GM23248 (cell line): ENCODE measurements around the gene IFIT1B. TPM values are rescaled to one million over a fixed set of nuclear protein-coding genes. Genes with fewer than 3 reads are reported as not detected.
"Not testable (repeated sequence)": the region's sequence is repeated elsewhere in the genome, so short reads cannot be mapped to it uniquely, and the experiment has no call there.

Source experiments
- DNase-seq: peaks from one replicate; pipeline ENCODE4 v3.0.0-alpha.2; 2015
- H2AFZ ChIP-seq: fragments of 200-600 bp; sonication (generic); 2 replicates; pipeline ENCODE4 v1.6.1; 2016; ENCODE audit warnings: antibody characterized with exemption
- H3F3A ChIP-seq: fragments of 200-600 bp; sonication (generic); 2 replicates; pipeline ENCODE4 v1.6.1; 2016; ENCODE audit warnings: mild to moderate bottlenecking, antibody characterized with exemption, mixed run types; ENCODE audit not compliant: insufficient read depth
- H3K27ac ChIP-seq: fragments of 200-600 bp; sonication (generic); 2 replicates; pipeline ENCODE4 v1.5.1; 2016; ENCODE audit warnings: mild to moderate bottlenecking
- H3K27me3 ChIP-seq: fragments of 200-600 bp; sonication (generic); replicated peaks from 2 replicates; pipeline ENCODE4 v1.6.1; 2016; ENCODE audit warnings: mild to moderate bottlenecking; ENCODE audit not compliant: insufficient read depth
- H3K36me3 ChIP-seq: fragments of 200-600 bp; sonication (generic); 2 replicates; pipeline ENCODE4 v1.6.1; 2016; ENCODE audit warnings: low read depth, mild to moderate bottlenecking
- H3K4me1 ChIP-seq: fragments of 200-600 bp; sonication (generic); 2 replicates; pipeline ENCODE4 v1.6.1; 2016; ENCODE audit warnings: mild to moderate bottlenecking; ENCODE audit not compliant: insufficient read depth
- H3K4me2 ChIP-seq: fragments of 200-600 bp; sonication (generic); one replicate; pipeline ENCODE4 v1.6.1; 2016; ENCODE audit warnings: mild to moderate bottlenecking; ENCODE audit not compliant: unreplicated experiment
- H3K4me3 ChIP-seq: fragments of 200-600 bp; sonication (generic); 2 replicates; pipeline ENCODE4 v1.5.1; 2016; ENCODE audit warnings: mild to moderate bottlenecking
- H3K79me2 ChIP-seq: fragments of 200-600 bp; sonication (generic); 2 replicates; pipeline ENCODE4 v1.6.1; 2016; ENCODE audit warnings: mild to moderate bottlenecking; ENCODE audit not compliant: insufficient read depth
- H3K9ac ChIP-seq: fragments of 200-600 bp; sonication (generic); 2 replicates; pipeline ENCODE4 v1.6.1; 2016; ENCODE audit warnings: mild to moderate bottlenecking
- H3K9me2 ChIP-seq: fragments of 200-600 bp; sonication (generic); 2 replicates; pipeline ENCODE4 v1.6.1; 2016; ENCODE audit warnings: mixed run types, mild to moderate bottlenecking, moderate library complexity; ENCODE audit not compliant: insufficient read depth
- H3K9me3 ChIP-seq: fragments of 200-600 bp; sonication (generic); one replicate; pipeline ENCODE4 v1.6.1; 2017; ENCODE audit warnings: low read depth
- H4K20me1 ChIP-seq: fragments of 200-600 bp; sonication (generic); 2 replicates; pipeline ENCODE4 v1.6.0; 2016; ENCODE audit not compliant: insufficient read depth
- EZH2 ChIP-seq: fragments of 200-600 bp; sonication (generic); IDR thresholded peaks from 2 replicates; pipeline ENCODE4 v1.6.1; 2018; ENCODE audit warnings: antibody characterized with exemption, mild to moderate bottlenecking; ENCODE audit not compliant: insufficient read depth, poor library complexity, severe bottlenecking
- EZH2phosphoT487 ChIP-seq: fragments of 200-600 bp; sonication (generic); IDR thresholded peaks from 2 replicates; pipeline ENCODE4 v1.6.1; 2018; ENCODE audit warnings: antibody characterized with exemption, moderate library complexity, mild to moderate bottlenecking, low read depth; ENCODE audit not compliant: insufficient read depth
- WGBS, 2 experiments: methylation state at CpG; one replicate each; pipeline ENCODE4 v1.1.6; 2015 to 2017; ENCODE audit warnings: low lambda C conversion rate in 2 of 2, low coverage in 1 of 2; ENCODE audit errors: missing lambda C conversion rate in 2 of 2; 5-methylcytosine and 5-hydroxymethylcytosine counted together
- in situ Hi-C: fragments of 300-500 bp; cut with MboI; formaldehyde crosslinking; loops from 2 replicates; pipeline ENCODE4 v1.15.0; 2020
- polyA plus RNA-seq: library from polyadenylated mRNA; unstranded; fragments of >200 nt; fragmentation: Nextera tagmentation; extraction: Ambion mirVana; gene quantifications from 2 replicates; pipeline ENCODE4 v1.2.1, GENCODE V29; 2016
- total RNA-seq: library from RNA; depleted of rRNA; stranded (reverse); fragments of >200 nt; shearing (Covaris generic); gene quantifications from 2 replicates; pipeline ENCODE4 v1.2.3, GENCODE V29; 2014; rRNA removed

IFIT1B gene, protein sequence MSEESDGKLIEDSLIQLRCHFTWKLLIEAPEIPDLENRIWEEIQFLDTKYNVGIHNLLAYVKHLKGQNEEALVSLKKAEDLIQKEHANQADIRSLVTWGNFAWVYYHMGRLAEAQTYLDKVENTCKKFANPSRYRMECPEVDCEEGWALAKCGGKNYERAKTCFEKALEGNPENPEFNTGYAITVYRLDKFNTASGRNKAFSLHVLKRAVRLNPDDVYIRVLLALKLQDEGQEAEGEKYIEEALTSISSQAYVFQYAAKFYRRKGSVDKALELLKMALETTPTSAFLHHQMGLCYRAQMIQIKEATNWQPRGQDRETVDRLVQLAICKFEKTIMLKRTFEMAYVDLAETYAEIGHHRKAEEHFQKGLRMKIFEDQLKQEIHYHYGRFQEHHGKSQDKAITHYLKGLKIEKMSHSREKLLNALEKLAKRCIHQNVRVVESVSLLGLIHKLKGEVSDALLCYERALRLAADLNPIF
- not detected in 2 replicates for total RNA-seq
- not detected in 2 replicates for polyA plus RNA-seq

DNA sequence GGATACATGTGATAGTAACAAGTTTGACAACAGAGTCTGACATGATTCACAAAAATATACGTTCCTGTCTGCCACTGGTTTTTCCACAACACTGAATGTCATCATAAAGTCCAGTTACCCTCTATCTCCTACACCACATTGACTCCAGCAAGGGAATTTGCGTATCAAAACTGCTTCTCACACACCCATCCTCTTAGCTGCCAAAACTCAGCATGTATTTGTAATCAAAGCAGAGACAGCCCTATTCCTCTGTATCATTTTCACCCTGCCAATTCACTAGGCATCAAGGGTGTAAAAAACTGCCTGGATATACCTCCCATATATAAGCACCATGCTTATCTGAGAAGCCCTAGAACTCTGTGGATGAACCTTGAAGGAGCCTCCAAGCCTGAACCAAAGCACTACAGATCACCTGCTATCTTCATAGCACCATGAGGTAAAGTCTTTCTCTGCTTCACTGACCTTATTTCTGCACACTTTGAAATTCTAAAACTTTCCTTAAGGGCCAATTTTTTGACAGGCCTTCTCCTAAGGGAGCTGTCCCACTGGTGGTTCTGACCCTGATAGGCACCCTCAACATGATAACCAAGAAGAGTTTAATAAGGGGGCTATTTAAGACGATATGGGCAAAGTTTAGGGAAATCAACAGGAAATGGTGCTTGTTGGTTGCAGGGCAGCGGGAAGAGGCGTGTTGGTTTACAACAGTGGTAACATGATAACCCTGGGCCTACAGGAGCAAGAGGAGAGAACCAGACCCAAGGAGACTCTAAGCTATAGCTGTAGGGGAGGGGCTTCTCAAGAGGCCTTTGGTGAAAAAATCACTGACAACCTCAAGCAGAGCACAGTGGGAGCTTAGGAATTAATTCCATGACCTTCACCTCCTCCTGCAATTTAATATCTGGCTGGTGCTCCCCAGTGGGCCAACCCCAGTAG is at the start of gene IFIT1B:
Gene IFIT1B (plus strand): TSS at position 352 of the 933 bp plus-strand sequence. CDS start 80 bp downstream, at position 432.
- H3K9me2 ChIP-seq: no peaks in the 10 kb centered on the region
- DNase-seq: no peak
- no peak within 1 kb of the TSS for H2AFZ ChIP-seq
- no peaks in the 10 kb centered on the region for H3K27me3 ChIP-seq
- H3K9me3 ChIP-seq: no peaks in the 10 kb centered on the region
- peaks cover 18% of the 10 kb centered on the region for H3K4me1 ChIP-seq
- H3K79me2 ChIP-seq: no peaks in the 10 kb centered on the region
- no peak for TF ChIP-seq EZH2
- TF ChIP-seq EZH2phosphoT487: no peak
- no peak within 1 kb of the TSS for H3K27ac ChIP-seq
- no peaks in the 10 kb centered on the region for H3K36me3 ChIP-seq
- no peaks in the 10 kb centered on the region for H4K20me1 ChIP-seq
- peaks cover 21% of the 10 kb centered on the region for H3F3A ChIP-seq
- no peak within 1 kb of the TSS for H3K4me3 ChIP-seq
- no peak within 1 kb of the TSS for H3K9ac ChIP-seq
- no peak within 1 kb of the TSS for H3K4me2 ChIP-seq
- in situ Hi-C loops: loop anchor here (25.0 kb wide), 1 partner anchor 341 kb away; no protein-coding TSS in a partner anchor
- WGBS, 2 experiments: 82 to 84% methylated on average over 5 of the region's 5 CpGs

- WGBS, 2 experiments: 100% methylated on average over 2 of the region's 2 CpGs
- peak overlapping the region; percentile 81 for H3K4me2 ChIP-seq
- H3K9me3 ChIP-seq: no peaks in the 10 kb centered on the region
- no peaks in the 10 kb centered on the region for H3K9me2 ChIP-seq
- no peak overlapping the region; the same call in 1 of the 2 replicates for H3K9ac ChIP-seq
- H3K27me3 ChIP-seq: no peaks in the 10 kb centered on the region
- peaks cover 45% of the 10 kb centered on the region for H3K4me1 ChIP-seq
- TF ChIP-seq EZH2 (no peak), EZH2phosphoT487 (no peak)
- H3K27ac ChIP-seq: no peak overlapping the region
- no peaks in the 10 kb centered on the region for H4K20me1 ChIP-seq
- in situ Hi-C loops: no loop called here
- peak overlapping the region; percentile 77 for H3K4me3 ChIP-seq
- no peak overlapping the region for H2AFZ ChIP-seq
- no peaks in the 10 kb centered on the region for H3K36me3 ChIP-seq
- peaks cover 46% of the 10 kb centered on the region for H3K79me2 ChIP-seq
- DNase-seq: no peak
- peaks cover 49% of the 10 kb centered on the region for H3F3A ChIP-seq
Measured at GRCh38 chr10:89329151-89329550, 48.7 kb upstream of the IFIT1B start.

- H3K9me2 ChIP-seq, DNase-seq, H3K9me3 ChIP-seq, H3K36me3 ChIP-seq, H2AFZ ChIP-seq, H3K27ac ChIP-seq, H3K9ac ChIP-seq, H4K20me1 ChIP-seq, H3K27me3 ChIP-seq, H3K4me3 ChIP-seq, H3K4me2 ChIP-seq, in situ Hi-C loops: not testable (repeated sequence)
- Histone ChIP-seq H3K79me2 (peaks cover 51% of the 10 kb centered on the region), H3F3A (peaks cover 49% of the 10 kb centered on the region), H3K4me1 (peaks cover 45% of the 10 kb centered on the region)
- 83 to 87% methylated on average over 3 of the region's 3 CpGs for WGBS, 2 experiments
Measured at GRCh38 chr10:89330014-89330413, 47.8 kb upstream of the IFIT1B start.

- Histone ChIP-seq H3K9me3 (no peaks in the 10 kb centered on the region), H3K27ac (no peak overlapping the region), H3K27me3 (no peaks in the 10 kb centered on the region), H3K4me1 (peaks cover 45% of the 10 kb centered on the region), H3K9ac (no peak overlapping the region), H4K20me1 (no peaks in the 10 kb centered on the region), H3K9me2 (no peaks in the 10 kb centered on the region), H3K4me2 (no peak overlapping the region), H3K79me2 (peaks cover 57% of the 10 kb centered on the region), H2AFZ (no peak overlapping the region), H3K4me3 (no peak overlapping the region), H3K36me3 (no peaks in the 10 kb centered on the region), H3F3A (peaks cover 49% of the 10 kb centered on the region)
- in situ Hi-C loops: no loop called here
- TF ChIP-seq EZH2: no peak
- no peak for TF ChIP-seq EZH2phosphoT487
- no peak for DNase-seq
Measured at GRCh38 chr10:89330537-89331212, 47.2 kb upstream of the IFIT1B start.

DNA sequence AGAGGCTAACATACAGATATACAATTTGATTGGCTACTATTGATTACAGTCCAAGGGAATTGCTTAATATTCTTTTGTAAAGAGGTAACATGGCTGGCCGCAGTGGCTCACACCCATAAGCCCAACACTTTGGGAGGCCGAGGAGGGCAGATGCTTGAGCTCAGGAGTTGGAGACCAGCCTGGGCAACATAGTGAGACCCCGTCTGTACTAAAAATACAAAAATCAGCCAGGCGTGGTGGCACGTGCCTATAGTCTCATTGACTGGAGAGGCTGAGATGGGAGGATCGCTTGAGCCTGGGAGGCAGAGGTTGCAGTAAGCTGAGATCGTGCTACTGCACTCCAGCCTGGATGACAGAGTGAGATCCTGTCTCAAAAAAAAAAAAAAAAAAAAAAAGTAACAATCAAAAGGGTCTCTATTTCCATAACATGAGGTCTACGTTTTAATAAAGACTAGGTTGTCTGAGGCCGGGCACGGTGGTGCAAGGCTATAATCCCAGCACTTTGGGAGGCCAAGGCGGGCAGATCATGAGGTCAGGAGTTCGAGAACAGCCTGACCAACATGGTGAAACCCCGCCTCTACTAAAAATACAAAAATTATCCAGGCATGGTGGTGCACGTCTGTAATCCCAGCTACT is 46.3 kb upstream of the IFIT1B start:
- Histone ChIP-seq H3F3A (peaks cover 43% of the 10 kb centered on the region), H3K4me1 (peaks cover 40% of the 10 kb centered on the region), H3K79me2 (peaks cover 64% of the 10 kb centered on the region), H3K4me2 (peak overlapping the region; percentile 100), H2AFZ (peak overlapping the region; percentile 94), H3K4me3 (peak overlapping the region; percentile 79), H3K9ac (peak overlapping the region; percentile 81), H3K27ac (peak overlapping the region; percentile 83)
- H4K20me1 ChIP-seq, H3K36me3 ChIP-seq, in situ Hi-C loops, H3K27me3 ChIP-seq, H3K9me2 ChIP-seq, DNase-seq, H3K9me3 ChIP-seq: not testable (repeated sequence)
- 67% methylated on average over 14 of the region's 14 CpGs for WGBS, 2 experiments
